ENCODE measurements around the gene SLC22A4.

SLC22A4 gene

GRCh38 chr5:132275367-132276220 is 18.6 kb upstream of the SLC22A4 start:
- no peak for DNase-seq

- DNase-seq: no peak
These were observed 16.9 kb upstream of the SLC22A4 start for GRCh38 chr5:132277256-132277655.

- DNase-seq: no peak
These were observed 16.0 kb upstream of the SLC22A4 start for GRCh38 chr5:132277971-132278853.

- no peak for DNase-seq
These were observed 14.4 kb upstream of the SLC22A4 start for GRCh38 chr5:132279801-132280200.

- DNase-seq: no peak
These were observed 13.6 kb upstream of the SLC22A4 start for GRCh38 chr5:132280371-132281240.

GRCh38 chr5:132281856-132282614 is 12.2 kb upstream of the SLC22A4 start:
- DNase-seq: no peak

GRCh38 chr5:132283423-132284043 is 10.7 kb upstream of the SLC22A4 start:
- DNase-seq: peak; percentile 14

GRCh38 chr5:132289097-132289496 is 5.1 kb upstream of the SLC22A4 start:
- DNase-seq: no peak

- DNase-seq: no peak
These were observed 3.2 kb upstream of the SLC22A4 start for GRCh38 chr5:132291026-132291425.

- peak; percentile 78 for DNase-seq
These were observed 865 bp upstream of the SLC22A4 start for GRCh38 chr5:132293066-132293991.

GRCh38 chr5:132294728-132295504 is 722 bp downstream of the SLC22A4 start:
- DNase-seq: no peak

GRCh38 chr5:132295505-132296411 is 1.6 kb downstream of the SLC22A4 start:
- no peak for DNase-seq

- no peak for DNase-seq
These were observed 2.3 kb downstream of the SLC22A4 start for GRCh38 chr5:132296412-132297016.

GRCh38 chr5:132297211-132297940 is 3.2 kb downstream of the SLC22A4 start:
- no peak for DNase-seq

GRCh38 chr5:132298298-132299212 is 4.4 kb downstream of the SLC22A4 start:
- DNase-seq: no peak

- DNase-seq: no peak
These were observed 5.7 kb downstream of the SLC22A4 start for GRCh38 chr5:132299917-132300316.

Measured in NCI-H1694 (cell line).